MCF 10A (cell line): Measurements from ENCODE around the gene AQP5. TPM values are rescaled to one million over a fixed set of nuclear protein-coding genes. Genes with fewer than 3 reads are reported as not detected.
A peak's percentile ranks its signal among the peaks of the same experiment; 100 is the strongest.

Source experiments
- BruUV-seq: library from RNA; stranded (reverse); fragments of 400-500 nt; replicated peaks from 2 replicates; lab custom pipeline; 2021; lab: Mats Ljungman, UMichigan
- CTCF ChIA-PET: fragments of 300-600 bp; sonication (Branson Sonifier 250); formaldehyde crosslinking; extraction: SDS; loops from one replicate; lab custom pipeline; 2021; ENCODE audit warnings: antibody characterized with exemption, inconsistent platforms; lab: Yijun Ruan, JAX
- POLR2A ChIA-PET: fragments of 300-600, 350-650 bp; sonication (Branson Sonifier 250); formaldehyde crosslinking; extraction: SDS; loops from one replicate; lab custom pipeline; 2020; ENCODE audit warnings: antibody characterized with exemption, inconsistent platforms; lab: Yijun Ruan, JAX
- DNase-seq: peaks from one replicate; pipeline ENCODE4 v3.0.0-alpha.2; 2018; ENCODE audit not compliant: unreplicated experiment
- H3K27ac Mint-ChIP-seq: one replicate; pipeline ENCODE4 v1.8.0; 2022; ENCODE audit warnings: mild to moderate bottlenecking, low read depth, mixed read lengths; ENCODE audit not compliant: unreplicated experiment
- H3K27me3 Mint-ChIP-seq: one replicate; pipeline ENCODE4 v1.8.0; 2022; ENCODE audit warnings: mixed read lengths; ENCODE audit not compliant: insufficient read depth, unreplicated experiment
- H3K36me3 Mint-ChIP-seq: one replicate; pipeline ENCODE4 v1.8.0; 2022; ENCODE audit warnings: mild to moderate bottlenecking, moderate library complexity, mixed read lengths; ENCODE audit not compliant: insufficient read depth, unreplicated experiment
- H3K4me1 Mint-ChIP-seq: one replicate; pipeline ENCODE4 v1.8.0; 2022; ENCODE audit warnings: mixed read lengths; ENCODE audit not compliant: insufficient read depth, unreplicated experiment
- H3K4me3 Mint-ChIP-seq: one replicate; pipeline ENCODE4 v1.8.0; 2022; ENCODE audit warnings: mild to moderate bottlenecking, moderate library complexity, mixed read lengths; ENCODE audit not compliant: unreplicated experiment
- H3K9me3 Mint-ChIP-seq: one replicate; pipeline ENCODE4 v1.8.0; 2022; ENCODE audit warnings: mixed read lengths; ENCODE audit not compliant: unreplicated experiment
- CTCF ChIP-seq: fragments of 200-600 bp; IDR thresholded peaks from one replicate; pipeline ENCODE4 v1.8.0; 2022; ENCODE audit warnings: antibody characterized with exemption, mild to moderate bottlenecking; ENCODE audit not compliant: unreplicated experiment
- intact Hi-C: fragments of 100-400 bp; cut with micrococcal nuclease; formaldehyde crosslinking; loops from 2 replicates; pipeline ENCODE4 v1.14.1; 2022
- total RNA-seq: library from RNA; stranded (reverse); gene quantifications from 2 replicates; pipeline ENCODE4 v1.2.3, GENCODE V29; 2022

Gene AQP5
- total RNA-seq, 1 experiment from 2014 or later: not detected

- Mint-ChIP-seq H3K4me3 (no peak overlapping the region), H3K4me1 (peaks cover 7% of the 10 kb centered on the region), H3K9me3 (no peaks in the 10 kb centered on the region), H3K36me3 (peaks cover 5% of the 10 kb centered on the region), H3K27ac (no peak overlapping the region), H3K27me3 (no peaks in the 10 kb centered on the region)
- ChIA-PET POLR2A (interaction anchor here (0.9 kb wide), 1 partner anchor 23 kb away, joined by 3 read pairs; no protein-coding TSS in a partner anchor), CTCF (no interaction called here)
- no peak for TF ChIP-seq CTCF
- intact Hi-C loops: no loop called here
- DNase-seq: no peak
- no TSS peak for BruUV-seq
These were observed 44.4 kb upstream of the AQP5 start for GRCh38 chr12:49917166-49917787.

GRCh38 chr12:49917788-49918173, 43.9 kb upstream of the AQP5 start:
- BruUV-seq: no TSS peak
- no peak for TF ChIP-seq CTCF
- Mint-ChIP-seq H3K4me1 (peaks cover 7% of the 10 kb centered on the region), H3K4me3 (no peak overlapping the region), H3K27me3 (no peaks in the 10 kb centered on the region), H3K9me3 (no peaks in the 10 kb centered on the region), H3K36me3 (peaks cover 5% of the 10 kb centered on the region), H3K27ac (no peak overlapping the region)
- ChIA-PET POLR2A (interaction anchor here (0.9 kb wide), 1 partner anchor 22 kb away, joined by 3 read pairs; no protein-coding TSS in a partner anchor), CTCF (no interaction called here)
- intact Hi-C loops: no loop called here
- no peak for DNase-seq

GRCh38 chr12:49920241-49920914, 41.3 kb upstream of the AQP5 start:
- no peaks in the 10 kb centered on the region for H3K27me3 Mint-ChIP-seq
- ChIA-PET CTCF (interaction anchor here (0.6 kb wide), 1 partner anchor 192 kb away, joined by 3 read pairs; the partner anchor contains the start of gene COX14), POLR2A (no interaction called here)
- intact Hi-C loops: no loop called here
- peak; percentile 52 for DNase-seq
- no peak overlapping the region for H3K27ac Mint-ChIP-seq
- no peaks in the 10 kb centered on the region for H3K36me3 Mint-ChIP-seq
- peaks cover 7% of the 10 kb centered on the region for H3K4me1 Mint-ChIP-seq
- H3K9me3 Mint-ChIP-seq: no peaks in the 10 kb centered on the region
- BruUV-seq: no TSS peak
- H3K4me3 Mint-ChIP-seq: no peak overlapping the region
- no peak for TF ChIP-seq CTCF

GRCh38 chr12:49920915-49921286, 40.8 kb upstream of the AQP5 start:
- no peak for TF ChIP-seq CTCF
- intact Hi-C loops: no loop called here
- ChIA-PET CTCF (no interaction called here), POLR2A (no interaction called here)
- Mint-ChIP-seq H3K27ac (no peak overlapping the region), H3K27me3 (no peaks in the 10 kb centered on the region), H3K4me1 (peaks cover 7% of the 10 kb centered on the region), H3K4me3 (no peak overlapping the region), H3K9me3 (no peaks in the 10 kb centered on the region), H3K36me3 (no peaks in the 10 kb centered on the region)
- DNase-seq: no peak
- BruUV-seq: no TSS peak
